Karpas-422 (cell line): ENCODE measurements around the gene CCNYL1. TPM values are rescaled to one million over a fixed set of nuclear protein-coding genes. Genes with fewer than 3 reads are reported as not detected.
"Not testable (repeated sequence)": the region's sequence is repeated elsewhere in the genome, so short reads cannot be mapped to it uniquely, and the experiment has no call there.

ENCODE experiments used
- DNase-seq: peaks from one replicate; pipeline ENCODE4 v3.0.0-alpha.2; 2015
- H2AFZ ChIP-seq: fragments of 200-600 bp; sonication (generic); 2 replicates; pipeline ENCODE4 v1.6.1; 2014; ENCODE audit warnings: antibody characterized with exemption, low read length, mixed read lengths
- H3K27ac ChIP-seq: fragments of 200-600 bp; sonication (generic); 2 replicates; pipeline ENCODE4 v1.5.1; 2014; ENCODE audit warnings: mild to moderate bottlenecking, low read length, moderate library complexity
- H3K27me3 ChIP-seq: fragments of 200-600 bp; sonication (generic); 2 replicates; pipeline ENCODE4 v1.6.1; 2014; ENCODE audit warnings: low read length, mixed read lengths
- H3K36me3 ChIP-seq: fragments of 200-600 bp; sonication (generic); 2 replicates; pipeline ENCODE4 v1.6.1; 2014; ENCODE audit warnings: low read length, mixed read lengths; ENCODE audit not compliant: insufficient read depth
- H3K4me1 ChIP-seq: fragments of 200-600 bp; sonication (generic); 2 replicates; pipeline ENCODE4 v1.6.1; 2014; ENCODE audit warnings: mild to moderate bottlenecking, low read length, mixed read lengths
- H3K4me2 ChIP-seq: fragments of 200-600 bp; sonication (generic); 2 replicates; pipeline ENCODE4 v1.6.1; 2014; ENCODE audit warnings: low read length, low read depth, mild to moderate bottlenecking; ENCODE audit not compliant: poor library complexity, severe bottlenecking
- H3K4me3 ChIP-seq: fragments of 200-600 bp; sonication (generic); 2 replicates; pipeline ENCODE4 v1.5.1; 2014; ENCODE audit warnings: mild to moderate bottlenecking, antibody characterized with exemption, low read length, mixed read lengths
- H3K79me2 ChIP-seq: fragments of 200-600 bp; sonication (generic); 2 replicates; pipeline ENCODE4 v1.6.1; 2014; ENCODE audit warnings: mild to moderate bottlenecking, low read length, mixed read lengths
- H3K9ac ChIP-seq: fragments of 200-600 bp; sonication (generic); 2 replicates; pipeline ENCODE4 v1.6.0; 2014; ENCODE audit warnings: low read length
- H3K9me2 ChIP-seq: fragments of 200-600 bp; sonication (generic), shearing (Covaris generic); replicated peaks from 2 replicates; pipeline ENCODE4 v1.6.0; 2014; ENCODE audit warnings: mild to moderate bottlenecking, low read length, moderate library complexity; ENCODE audit not compliant: insufficient read depth
- H3K9me3 ChIP-seq: fragments of 300-700, 200-600 bp; sonication (generic); 2 replicates; pipeline ENCODE4 v1.6.1; 2014; ENCODE audit warnings: low read length, mixed read lengths
- H4K20me1 ChIP-seq: fragments of 200-600 bp; sonication (generic); 2 replicates; pipeline ENCODE4 v1.6.1; 2014; ENCODE audit warnings: mild to moderate bottlenecking, antibody characterized with exemption, low read length, low read depth; ENCODE audit not compliant: insufficient read depth
- total RNA-seq: library from RNA; depleted of rRNA; stranded (reverse); fragments of >200 nt; shearing (Covaris generic); gene quantifications from 2 replicates; pipeline ENCODE4 v1.2.3, GENCODE V29; 2014; ENCODE audit warnings: low replicate concordance

Gene CCNYL1
- total RNA-seq, 1 experiment from 2014 or later: 30.5 TPM

- Histone ChIP-seq H3K79me2 (no peaks in the 10 kb centered on the region), H3K4me1 (no peaks in the 10 kb centered on the region), H2AFZ (no peak overlapping the region), H3K36me3 (no peaks in the 10 kb centered on the region), H3K9ac (no peak overlapping the region), H3K27ac (no peak overlapping the region), H3K4me2 (no peak overlapping the region), H3K4me3 (no peak overlapping the region), H4K20me1 (no peaks in the 10 kb centered on the region), H3K9me2 (no peaks in the 10 kb centered on the region), H3K27me3 (no peaks in the 10 kb centered on the region), H3K9me3 (no peaks in the 10 kb centered on the region)
- DNase-seq: no peak
Observed at GRCh38 chr2:207693641-207694249, 17.7 kb upstream of the CCNYL1 start.

DNA sequence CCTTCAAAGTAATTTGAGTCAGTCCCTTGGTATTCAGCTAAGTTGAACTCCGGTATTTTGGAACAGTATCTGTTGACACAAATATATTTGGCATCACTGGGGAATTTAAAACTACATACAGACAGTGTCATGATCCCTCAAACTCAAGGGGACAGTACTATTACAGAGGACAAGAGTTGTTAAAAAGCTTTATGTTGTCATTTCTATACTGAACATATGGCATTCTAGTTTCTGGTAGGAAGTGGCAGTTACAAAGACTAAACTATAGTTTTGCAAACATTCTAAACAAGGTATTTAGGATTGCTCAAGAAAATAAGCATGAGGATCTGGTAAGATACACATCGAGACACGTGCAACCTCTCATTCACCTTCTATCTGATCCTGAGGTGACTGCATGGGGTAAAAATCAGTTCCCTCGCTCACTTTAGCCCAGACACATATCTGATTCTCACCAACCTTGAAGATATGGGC lies 16.6 kb upstream of the CCNYL1 start:
- Histone ChIP-seq H3K9me3 (no peaks in the 10 kb centered on the region), H3K9me2 (no peaks in the 10 kb centered on the region), H3K27me3 (no peaks in the 10 kb centered on the region), H3K4me3 (no peak overlapping the region), H2AFZ (no peak overlapping the region), H3K27ac (no peak overlapping the region), H3K36me3 (no peaks in the 10 kb centered on the region), H3K4me1 (no peaks in the 10 kb centered on the region), H3K79me2 (no peaks in the 10 kb centered on the region), H3K4me2 (no peak overlapping the region), H3K9ac (no peak overlapping the region), H4K20me1 (no peaks in the 10 kb centered on the region)
- no peak for DNase-seq

GRCh38 chr2:207695293-207695692 lies 16.1 kb upstream of the CCNYL1 start:
- H3K9me3 ChIP-seq: no peaks in the 10 kb centered on the region
- no peak overlapping the region for H3K4me3 ChIP-seq
- H3K27ac ChIP-seq: no peak overlapping the region
- no peak for DNase-seq
- no peaks in the 10 kb centered on the region for H3K9me2 ChIP-seq
- no peaks in the 10 kb centered on the region for H3K79me2 ChIP-seq
- no peak overlapping the region for H3K4me2 ChIP-seq
- no peaks in the 10 kb centered on the region for H3K36me3 ChIP-seq
- H3K9ac ChIP-seq: no peak overlapping the region
- no peaks in the 10 kb centered on the region for H4K20me1 ChIP-seq
- H2AFZ ChIP-seq: no peak overlapping the region
- H3K4me1 ChIP-seq: no peaks in the 10 kb centered on the region
- no peaks in the 10 kb centered on the region for H3K27me3 ChIP-seq

GRCh38 chr2:207696911-207697310 lies 14.5 kb upstream of the CCNYL1 start:
- not testable (repeated sequence) for H4K20me1 ChIP-seq, H3K4me3 ChIP-seq, H3K79me2 ChIP-seq, H3K27me3 ChIP-seq, H3K36me3 ChIP-seq, H3K4me2 ChIP-seq, H3K27ac ChIP-seq, H3K9ac ChIP-seq, H3K9me3 ChIP-seq, H3K4me1 ChIP-seq, H2AFZ ChIP-seq, DNase-seq, H3K9me2 ChIP-seq

GRCh38 chr2:207697411-207697810 lies 14.0 kb upstream of the CCNYL1 start:
- no peak for DNase-seq
- Histone ChIP-seq H3K4me3 (no peak overlapping the region), H3K9me3 (no peaks in the 10 kb centered on the region), H3K9ac (no peak overlapping the region), H3K27me3 (no peaks in the 10 kb centered on the region), H4K20me1 (no peaks in the 10 kb centered on the region), H3K9me2 (no peaks in the 10 kb centered on the region), H3K4me1 (no peaks in the 10 kb centered on the region), H3K27ac (no peak overlapping the region), H3K79me2 (no peaks in the 10 kb centered on the region), H3K4me2 (no peak overlapping the region), H2AFZ (no peak overlapping the region), H3K36me3 (no peaks in the 10 kb centered on the region)

GRCh38 chr2:207698301-207698700 lies 13.1 kb upstream of the CCNYL1 start:
- Histone ChIP-seq H2AFZ (no peak overlapping the region), H3K4me3 (no peak overlapping the region), H3K4me1 (no peaks in the 10 kb centered on the region), H3K9me2 (no peaks in the 10 kb centered on the region), H3K9me3 (no peaks in the 10 kb centered on the region), H3K36me3 (no peaks in the 10 kb centered on the region), H4K20me1 (no peaks in the 10 kb centered on the region), H3K9ac (no peak overlapping the region), H3K4me2 (no peak overlapping the region), H3K79me2 (no peaks in the 10 kb centered on the region), H3K27ac (no peak overlapping the region), H3K27me3 (no peaks in the 10 kb centered on the region)
- DNase-seq: no peak

DNA sequence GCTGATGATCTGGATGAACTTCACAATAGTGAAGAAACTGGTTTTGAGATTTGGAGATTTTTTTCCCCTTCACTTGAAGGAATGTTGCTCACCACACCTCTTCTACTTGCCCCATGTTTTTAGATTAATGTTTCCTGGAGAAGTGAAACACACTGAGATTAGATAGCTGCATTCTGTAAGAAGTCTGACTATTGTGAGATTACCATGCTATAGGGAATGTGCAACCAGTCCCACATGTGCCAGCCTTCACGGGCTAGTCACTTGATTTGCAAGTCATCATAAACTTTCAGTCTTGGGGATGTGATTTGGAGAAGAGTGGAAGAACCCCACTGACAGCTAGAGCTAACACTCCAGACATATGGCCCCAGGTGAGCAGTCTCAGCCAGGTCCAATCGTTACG lies 7.4 kb upstream of the CCNYL1 start:
- H3K27ac ChIP-seq: no peak overlapping the region
- no peaks in the 10 kb centered on the region for H3K36me3 ChIP-seq
- H2AFZ ChIP-seq: no peak overlapping the region
- H3K4me1 ChIP-seq: peaks cover 3% of the 10 kb centered on the region
- H3K79me2 ChIP-seq: no peaks in the 10 kb centered on the region
- H3K9me3 ChIP-seq: no peaks in the 10 kb centered on the region
- H3K9ac ChIP-seq: no peak overlapping the region
- no peak overlapping the region for H3K4me2 ChIP-seq
- no peaks in the 10 kb centered on the region for H4K20me1 ChIP-seq
- no peaks in the 10 kb centered on the region for H3K9me2 ChIP-seq
- H3K4me3 ChIP-seq: no peak overlapping the region
- no peaks in the 10 kb centered on the region for H3K27me3 ChIP-seq
- DNase-seq: no peak

- Histone ChIP-seq H4K20me1 (no peaks in the 10 kb centered on the region), H3K27ac (no peak overlapping the region), H3K9me3 (no peaks in the 10 kb centered on the region), H3K4me1 (peaks cover 3% of the 10 kb centered on the region), H2AFZ (no peak overlapping the region), H3K4me3 (no peak overlapping the region), H3K9me2 (no peaks in the 10 kb centered on the region), H3K36me3 (no peaks in the 10 kb centered on the region), H3K79me2 (no peaks in the 10 kb centered on the region), H3K27me3 (no peaks in the 10 kb centered on the region), H3K4me2 (no peak overlapping the region), H3K9ac (no peak overlapping the region)
- no peak for DNase-seq
Observed at GRCh38 chr2:207704671-207705070, 6.8 kb upstream of the CCNYL1 start.
